Epithelial cell of prostate (primary cell): Measurements from ENCODE around the gene CEP135.
A peak's percentile ranks its signal among the peaks of the same experiment; 100 is the strongest.
"Not testable (repeated sequence)": the region's sequence is repeated elsewhere in the genome, so short reads cannot be mapped to it uniquely, and the experiment has no call there.

Experiments used
- DNase-seq: peaks from one replicate; pipeline ENCODE4 v3.0.0-alpha.2; 2011; ENCODE audit warnings: low read depth, low spot score
- H3K27ac ChIP-seq: fragments of 450-650 bp; 2 replicates; pipeline ENCODE4 v1.5.1; 2017; ENCODE audit warnings: mild to moderate bottlenecking

Gene CEP135

GRCh38 chr4:55941881-55942396 lies 6.8 kb upstream of the CEP135 start:
- DNase-seq, result no peak
- no peak overlapping the region for H3K27ac ChIP-seq

- DNase-seq, result no peak
- H3K27ac ChIP-seq, result peak overlapping the region; percentile 97
Observed at GRCh38 chr4:55947254-55947882, 1.4 kb upstream of the CEP135 start.

GRCh38 chr4:55947912-55948725 lies 626 bp upstream of the CEP135 start:
- DNase-seq, result peak; percentile 72
- H3K27ac ChIP-seq, result peak overlapping the region; percentile 97

- no peak for DNase-seq
- peak overlapping the region; percentile 97 for H3K27ac ChIP-seq
Observed at GRCh38 chr4:55949482-55949802, 697 bp downstream of the CEP135 start.

- no peak for DNase-seq
- H3K27ac ChIP-seq, result no peak overlapping the region
Observed at GRCh38 chr4:55951191-55951922, 2.6 kb downstream of the CEP135 start.

- no peak overlapping the region for H3K27ac ChIP-seq
- no peak for DNase-seq
Observed at GRCh38 chr4:55955710-55956109, 7.0 kb downstream of the CEP135 start.

GRCh38 chr4:55959655-55960054 lies 10.9 kb downstream of the CEP135 start:
- DNase-seq, result no peak
- H3K27ac ChIP-seq, result no peak overlapping the region

- H3K27ac ChIP-seq, result no peak overlapping the region
- DNase-seq, result no peak
Observed at GRCh38 chr4:55964046-55964445, 15.3 kb downstream of the CEP135 start.

- no peak overlapping the region for H3K27ac ChIP-seq
- DNase-seq, result no peak
Observed at GRCh38 chr4:55965585-55965984, 16.8 kb downstream of the CEP135 start.

- not testable (repeated sequence) for H3K27ac ChIP-seq, DNase-seq
Observed at GRCh38 chr4:55966324-55966723, 17.6 kb downstream of the CEP135 start.

- DNase-seq, result no peak
- H3K27ac ChIP-seq, result no peak overlapping the region
Observed at GRCh38 chr4:55967376-55967775, 18.6 kb downstream of the CEP135 start.

GRCh38 chr4:55973650-55974049 lies 24.9 kb downstream of the CEP135 start:
- no peak overlapping the region for H3K27ac ChIP-seq
- DNase-seq, result no peak

- DNase-seq, result no peak
- no peak overlapping the region for H3K27ac ChIP-seq
Observed at GRCh38 chr4:55977811-55978210, 29.1 kb downstream of the CEP135 start.

- no peak overlapping the region for H3K27ac ChIP-seq
- DNase-seq, result no peak
Observed at GRCh38 chr4:55979562-55979961, 30.8 kb downstream of the CEP135 start.

- DNase-seq, result no peak
- H3K27ac ChIP-seq, result no peak overlapping the region
Observed at GRCh38 chr4:55980725-55981124, 32.0 kb downstream of the CEP135 start.

- DNase-seq, result no peak
- H3K27ac ChIP-seq, result no peak overlapping the region
Observed at GRCh38 chr4:55982976-55983375, 34.2 kb downstream of the CEP135 start.

GRCh38 chr4:55989766-55990165 lies 41.0 kb downstream of the CEP135 start:
- DNase-seq, result no peak
- no peak overlapping the region for H3K27ac ChIP-seq

GRCh38 chr4:55993994-55994663 lies 45.4 kb downstream of the CEP135 start:
- no peak overlapping the region for H3K27ac ChIP-seq
- no peak for DNase-seq

- no peak overlapping the region for H3K27ac ChIP-seq
- no peak for DNase-seq
Observed at GRCh38 chr4:55996646-55997045, 47.9 kb downstream of the CEP135 start.

- no peak overlapping the region for H3K27ac ChIP-seq
- no peak for DNase-seq
Observed at GRCh38 chr4:56003606-56004005, 54.9 kb downstream of the CEP135 start.

- no peak overlapping the region for H3K27ac ChIP-seq
- no peak for DNase-seq
Observed at GRCh38 chr4:56004235-56004634, 55.5 kb downstream of the CEP135 start.
